ENCODE measurements around the gene RERE. TPM values are rescaled to one million over a fixed set of nuclear protein-coding genes. Genes with fewer than 3 reads are reported as not detected.
A peak's percentile ranks its signal among the peaks of the same experiment; 100 is the strongest.

The RERE gene
- total and polyA plus RNA-seq, 2 donors (not counting 3 experiments of a cell fraction or from before 2014, with no cell fraction given) = 14.1 to 113 TPM

DNA sequence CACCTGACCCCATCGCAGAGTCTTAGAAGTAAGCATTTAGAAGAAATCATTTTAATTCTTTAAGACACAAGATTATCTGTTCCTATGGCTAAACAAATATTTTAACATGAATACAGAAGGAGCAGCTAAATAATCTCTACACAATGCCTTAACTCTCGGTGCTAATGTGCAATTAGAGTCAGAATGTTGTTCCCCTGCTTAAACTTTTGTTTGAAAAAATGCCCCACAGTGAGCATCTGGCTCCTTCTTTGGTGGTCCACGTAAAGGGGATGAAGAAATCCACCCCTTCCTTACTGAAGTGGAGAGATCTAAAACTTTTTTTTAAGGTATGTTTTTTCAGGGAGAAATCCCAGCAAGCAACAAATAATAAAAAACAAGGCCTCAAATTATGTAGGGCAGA is 444.3 kb downstream of the RERE start:
- H3K9ac ChIP-seq (replicated peaks; ENCODE audit: extremely low read depth, insufficient read depth, low read length) = no peak overlapping the region
- no peak overlapping the region for H3K4me3 ChIP-seq (replicated peaks in 1 of 3; ENCODE audit: insufficient read depth in 1 of 3, low read depth in 1 of 3, low read length in 3 of 3)
- H3K27ac ChIP-seq (ENCODE audit: insufficient read depth, low read depth, low read length) = peak overlapping the region; percentile 52
- CTCF ChIA-PET = interaction anchor here (1.3 to 2.3 kb wide), 8 partner anchors 10 to 353 kb away, joined by 3 to 11 read pairs (median 6); no protein-coding TSS in a partner anchor
- peak overlapping the region; percentile 53 for H3K4me2 ChIP-seq (ENCODE audit: insufficient read depth, low read length)
- H2AFZ ChIP-seq (ENCODE audit: low read depth, low read length) = no peak overlapping the region
- peaks cover 25% of the 10 kb centered on the region for H3K79me2 ChIP-seq (ENCODE audit: control insufficient read depth, insufficient read depth, low read length)
- H4K20me1 ChIP-seq (replicated peaks; ENCODE audit: control insufficient read depth, extremely low read depth, insufficient read depth, low read length) = no peaks in the 10 kb centered on the region
- H3K9me1 ChIP-seq (replicated peaks; ENCODE audit: control insufficient read depth, extremely low read depth, insufficient read depth, low read length) = no peaks in the 10 kb centered on the region
- intact Hi-C loops (cut with micrococcal nuclease) (loop anchor here (1.0 kb wide), 1 partner anchor 39 kb away; no protein-coding TSS in a partner anchor), dilution Hi-C loops (cut with MboI; ENCODE audit: extremely low pct_ligation_motif_present, low sequenced_read_pairs) (no loop called here)
- POLR2A ChIA-PET = no interaction called here
- no peaks in the 10 kb centered on the region for H3K9me3 ChIP-seq (replicated peaks; ENCODE audit: control insufficient read depth, insufficient read depth, low read length)
- H3K36me3 ChIP-seq (ENCODE audit: control insufficient read depth in 2 of 2, extremely low read depth in 1 of 2, insufficient read depth in 2 of 2, low read length in 2 of 2) = no peaks in the 10 kb centered on the region
- H3K4me1 ChIP-seq (ENCODE audit: control insufficient read depth, extremely low read depth, insufficient read depth, low read length) = peaks cover 24% of the 10 kb centered on the region
- BruUV-seq (replicated peaks) = no TSS peak
- TF ChIP-seq GATA2 (IDR thresholded peaks at IDR 0.05; ENCODE audit: insufficient read depth, insufficient read length, low read depth, low read length) = no peak
- no peaks in the 10 kb centered on the region for H3K27me3 ChIP-seq (ENCODE audit: control insufficient read depth in 2 of 2, insufficient read depth in 2 of 2, low read length in 2 of 2)
- FAIRE-seq (no peak), DNase-seq (ENCODE audit: low read depth, low spot score) (no peak)

DNA sequence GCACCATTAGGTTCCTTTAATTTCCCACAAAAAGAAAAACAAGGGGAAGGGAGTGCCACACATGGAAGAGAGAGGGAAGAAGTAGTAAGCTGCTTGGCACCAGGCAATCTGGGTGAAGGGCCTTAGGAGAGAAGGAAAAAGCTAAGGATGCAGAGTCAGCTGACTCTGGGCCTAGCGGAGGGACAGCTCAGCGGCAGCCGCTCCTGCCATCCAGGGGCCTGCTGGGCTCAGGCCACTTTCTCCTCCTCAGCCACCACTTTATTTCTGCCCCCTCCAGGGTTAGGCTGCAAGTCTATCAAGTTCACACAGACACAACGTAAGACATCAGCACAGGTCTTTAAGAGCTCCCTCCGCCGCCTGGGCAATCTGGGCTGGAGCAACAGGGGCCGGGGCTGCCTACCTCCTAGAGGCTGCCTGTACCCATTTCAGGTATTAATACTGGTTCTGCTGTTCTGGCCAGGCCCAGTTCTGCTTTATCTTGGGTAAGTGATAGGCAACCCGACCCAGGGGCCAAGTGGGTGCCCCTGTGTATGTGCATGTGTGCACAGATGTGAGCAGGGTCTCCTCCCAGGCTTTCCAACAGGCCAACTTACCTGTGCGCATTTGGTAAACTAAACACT is 446.0 kb downstream of the RERE start:
- no peaks in the 10 kb centered on the region for H3K27me3 ChIP-seq (ENCODE audit: control insufficient read depth in 2 of 2, insufficient read depth in 2 of 2, low read length in 2 of 2)
- peaks cover 23% of the 10 kb centered on the region for H3K79me2 ChIP-seq (ENCODE audit: control insufficient read depth, insufficient read depth, low read length)
- peaks cover 24% of the 10 kb centered on the region for H3K4me1 ChIP-seq (ENCODE audit: control insufficient read depth, extremely low read depth, insufficient read depth, low read length)
- no peaks in the 10 kb centered on the region for H3K9me1 ChIP-seq (replicated peaks; ENCODE audit: control insufficient read depth, extremely low read depth, insufficient read depth, low read length)
- no peak overlapping the region for H2AFZ ChIP-seq (ENCODE audit: low read depth, low read length)
- H4K20me1 ChIP-seq (replicated peaks; ENCODE audit: control insufficient read depth, extremely low read depth, insufficient read depth, low read length) = no peaks in the 10 kb centered on the region
- no peak for TF ChIP-seq POLR2AphosphoS5 (IDR thresholded peaks at IDR 0.05; ENCODE audit: insufficient read depth, low read depth, low read length)
- TF ChIP-seq POLR2A (IDR thresholded peaks at IDR 0.05; ENCODE audit: low read depth, low read length) = no peak
- TF ChIP-seq, protein P1, sequence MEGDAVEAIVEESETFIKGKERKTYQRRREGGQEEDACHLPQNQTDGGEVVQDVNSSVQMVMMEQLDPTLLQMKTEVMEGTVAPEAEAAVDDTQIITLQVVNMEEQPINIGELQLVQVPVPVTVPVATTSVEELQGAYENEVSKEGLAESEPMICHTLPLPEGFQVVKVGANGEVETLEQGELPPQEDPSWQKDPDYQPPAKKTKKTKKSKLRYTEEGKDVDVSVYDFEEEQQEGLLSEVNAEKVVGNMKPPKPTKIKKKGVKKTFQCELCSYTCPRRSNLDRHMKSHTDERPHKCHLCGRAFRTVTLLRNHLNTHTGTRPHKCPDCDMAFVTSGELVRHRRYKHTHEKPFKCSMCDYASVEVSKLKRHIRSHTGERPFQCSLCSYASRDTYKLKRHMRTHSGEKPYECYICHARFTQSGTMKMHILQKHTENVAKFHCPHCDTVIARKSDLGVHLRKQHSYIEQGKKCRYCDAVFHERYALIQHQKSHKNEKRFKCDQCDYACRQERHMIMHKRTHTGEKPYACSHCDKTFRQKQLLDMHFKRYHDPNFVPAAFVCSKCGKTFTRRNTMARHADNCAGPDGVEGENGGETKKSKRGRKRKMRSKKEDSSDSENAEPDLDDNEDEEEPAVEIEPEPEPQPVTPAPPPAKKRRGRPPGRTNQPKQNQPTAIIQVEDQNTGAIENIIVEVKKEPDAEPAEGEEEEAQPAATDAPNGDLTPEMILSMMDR (IDR thresholded peaks at IDR 0.05; ENCODE audit: extremely low read depth in 1 of 2, insufficient read depth in 1 of 2, low read depth in 1 of 2, low read length in 2 of 2) = no peak
- no peak for TF ChIP-seq FOS (IDR thresholded peaks at IDR 0.05; ENCODE audit: borderline replicate concordance, insufficient read depth, low read length)
- no peak for TF ChIP-seq GATA2 (IDR thresholded peaks at IDR 0.05; ENCODE audit: insufficient read depth, insufficient read length, low read depth, low read length)
- no peak overlapping the region for H3K27ac ChIP-seq (ENCODE audit: insufficient read depth, low read depth, low read length)
- intact Hi-C loops (cut with micrococcal nuclease) (no loop called here), dilution Hi-C loops (cut with MboI; ENCODE audit: extremely low pct_ligation_motif_present, low sequenced_read_pairs) (no loop called here)
- no peak overlapping the region for H3K4me3 ChIP-seq (replicated peaks in 1 of 3; ENCODE audit: insufficient read depth in 1 of 3, low read depth in 1 of 3, low read length in 3 of 3)
- H3K9ac ChIP-seq (replicated peaks; ENCODE audit: extremely low read depth, insufficient read depth, low read length) = no peak overlapping the region
- no TSS peak for BruUV-seq (replicated peaks)
- CTCF ChIA-PET = interaction anchor here (0.8 to 1.9 kb wide), 8 partner anchors 8 to 477 kb away, joined by 3 to 9 read pairs (median 4); no protein-coding TSS in a partner anchor
- DNase-seq (ENCODE audit: low read depth, low spot score) (no peak), FAIRE-seq (no peak)
- POLR2A ChIA-PET = interaction anchor here (0.6 kb wide), 1 partner anchor 698 kb away, joined by 3 read pairs; no protein-coding TSS in a partner anchor
- H3K4me2 ChIP-seq (ENCODE audit: insufficient read depth, low read length) = no peak overlapping the region
- H3K9me3 ChIP-seq (replicated peaks; ENCODE audit: control insufficient read depth, insufficient read depth, low read length) = no peaks in the 10 kb centered on the region
- peaks cover 0 to 3% of the 10 kb centered on the region in 2 experiments for H3K36me3 ChIP-seq (ENCODE audit: control insufficient read depth in 2 of 2, extremely low read depth in 1 of 2, insufficient read depth in 2 of 2, low read length in 2 of 2)
